ENCODE data around the gene VAV3.

Gene VAV3

GRCh38 chr1:107920999-107921398, 44.0 kb downstream of the VAV3 start:
- H3K36me3 Mint-ChIP-seq (ENCODE audit: low read depth) = no peaks in the 10 kb centered on the region
- no peak overlapping the region for H3K4me3 Mint-ChIP-seq
- H3K9me3 Mint-ChIP-seq = no peaks in the 10 kb centered on the region
- no peaks in the 10 kb centered on the region for H3K27me3 Mint-ChIP-seq (ENCODE audit: low read depth)
- TF ChIP-seq CTCF (IDR thresholded peaks at IDR 0.05; ENCODE audit: unreplicated experiment in 3 of 3) = no peak
- H3K4me1 Mint-ChIP-seq = peaks cover 15% of the 10 kb centered on the region
- H3K27ac Mint-ChIP-seq = no peak overlapping the region

GRCh38 chr1:107920561-107920960, 44.4 kb downstream of the VAV3 start:
- TF ChIP-seq CTCF (IDR thresholded peaks at IDR 0.05; ENCODE audit: unreplicated experiment in 3 of 3) = no peak
- Mint-ChIP-seq H3K36me3 (ENCODE audit: low read depth) (no peaks in the 10 kb centered on the region), H3K9me3 (no peaks in the 10 kb centered on the region), H3K27ac (no peak overlapping the region), H3K4me3 (no peak overlapping the region), H3K4me1 (peaks cover 15% of the 10 kb centered on the region), H3K27me3 (ENCODE audit: low read depth) (no peaks in the 10 kb centered on the region)

- Mint-ChIP-seq H3K36me3 (ENCODE audit: low read depth) (no peaks in the 10 kb centered on the region), H3K9me3 (no peaks in the 10 kb centered on the region), H3K4me1 (peaks cover 15% of the 10 kb centered on the region), H3K27me3 (ENCODE audit: low read depth) (no peaks in the 10 kb centered on the region), H3K27ac (no peak overlapping the region), H3K4me3 (no peak overlapping the region)
- no peak for TF ChIP-seq CTCF (IDR thresholded peaks at IDR 0.05; ENCODE audit: unreplicated experiment in 3 of 3)
These were observed 45.0 kb downstream of the VAV3 start for GRCh38 chr1:107919953-107920352.

- Mint-ChIP-seq H3K27me3 (ENCODE audit: low read depth) (no peaks in the 10 kb centered on the region), H3K36me3 (ENCODE audit: low read depth) (no peaks in the 10 kb centered on the region), H3K27ac (no peak overlapping the region), H3K4me1 (peaks cover 5% of the 10 kb centered on the region), H3K4me3 (no peak overlapping the region), H3K9me3 (no peaks in the 10 kb centered on the region)
- no peak for TF ChIP-seq CTCF (IDR thresholded peaks at IDR 0.05; ENCODE audit: unreplicated experiment in 3 of 3)
These were observed 50.7 kb downstream of the VAV3 start for GRCh38 chr1:107914119-107914765.

- peaks cover 5% of the 10 kb centered on the region for H3K4me1 Mint-ChIP-seq
- H3K27ac Mint-ChIP-seq = no peak overlapping the region
- H3K27me3 Mint-ChIP-seq (ENCODE audit: low read depth) = no peaks in the 10 kb centered on the region
- H3K4me3 Mint-ChIP-seq = no peak overlapping the region
- no peaks in the 10 kb centered on the region for H3K9me3 Mint-ChIP-seq
- H3K36me3 Mint-ChIP-seq (ENCODE audit: low read depth) = no peaks in the 10 kb centered on the region
- TF ChIP-seq CTCF (IDR thresholded peaks at IDR 0.05; ENCODE audit: unreplicated experiment in 3 of 3) = no peak
These were observed 52.3 kb downstream of the VAV3 start for GRCh38 chr1:107912656-107913055.

Measured in nephron (organoid).